T-helper 1 cell treated with Interleukin-12 subunit alpha and Interleukin-12 subunit beta and Interleukin-4 antibody, amounts not matched to agents 30 μg/mL and 1 μg/mL, for 36 hours (primary cell): ENCODE data around the gene DHDDS.
"Not testable (repeated sequence)": the region's sequence is repeated elsewhere in the genome, so short reads cannot be mapped to it uniquely, and the experiment has no call there.

Experiments
- H3K27ac Mint-ChIP-seq: one replicate; pipeline ENCODE4 v1.8.0; 2021; ENCODE audit warnings: mild to moderate bottlenecking, mixed read lengths
- H3K27me3 Mint-ChIP-seq: one replicate; pipeline ENCODE4 v1.8.0; 2021; ENCODE audit warnings: low read depth, mixed read lengths
- H3K36me3 Mint-ChIP-seq: one replicate; pipeline ENCODE4 v1.8.0; 2021; ENCODE audit warnings: low read depth, mixed read lengths
- H3K4me1 Mint-ChIP-seq: one replicate; pipeline ENCODE4 v1.8.0; 2021; ENCODE audit warnings: low read depth, mixed read lengths
- H3K4me3 Mint-ChIP-seq: one replicate; pipeline ENCODE4 v1.8.0; 2021; ENCODE audit warnings: mild to moderate bottlenecking, moderate library complexity, mixed read lengths
- H3K9me3 Mint-ChIP-seq: one replicate; pipeline ENCODE4 v1.8.0; 2021; ENCODE audit warnings: mixed read lengths

DHDDS gene, protein sequence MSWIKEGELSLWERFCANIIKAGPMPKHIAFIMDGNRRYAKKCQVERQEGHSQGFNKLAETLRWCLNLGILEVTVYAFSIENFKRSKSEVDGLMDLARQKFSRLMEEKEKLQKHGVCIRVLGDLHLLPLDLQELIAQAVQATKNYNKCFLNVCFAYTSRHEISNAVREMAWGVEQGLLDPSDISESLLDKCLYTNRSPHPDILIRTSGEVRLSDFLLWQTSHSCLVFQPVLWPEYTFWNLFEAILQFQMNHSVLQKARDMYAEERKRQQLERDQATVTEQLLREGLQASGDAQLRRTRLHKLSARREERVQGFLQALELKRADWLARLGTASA

DNA sequence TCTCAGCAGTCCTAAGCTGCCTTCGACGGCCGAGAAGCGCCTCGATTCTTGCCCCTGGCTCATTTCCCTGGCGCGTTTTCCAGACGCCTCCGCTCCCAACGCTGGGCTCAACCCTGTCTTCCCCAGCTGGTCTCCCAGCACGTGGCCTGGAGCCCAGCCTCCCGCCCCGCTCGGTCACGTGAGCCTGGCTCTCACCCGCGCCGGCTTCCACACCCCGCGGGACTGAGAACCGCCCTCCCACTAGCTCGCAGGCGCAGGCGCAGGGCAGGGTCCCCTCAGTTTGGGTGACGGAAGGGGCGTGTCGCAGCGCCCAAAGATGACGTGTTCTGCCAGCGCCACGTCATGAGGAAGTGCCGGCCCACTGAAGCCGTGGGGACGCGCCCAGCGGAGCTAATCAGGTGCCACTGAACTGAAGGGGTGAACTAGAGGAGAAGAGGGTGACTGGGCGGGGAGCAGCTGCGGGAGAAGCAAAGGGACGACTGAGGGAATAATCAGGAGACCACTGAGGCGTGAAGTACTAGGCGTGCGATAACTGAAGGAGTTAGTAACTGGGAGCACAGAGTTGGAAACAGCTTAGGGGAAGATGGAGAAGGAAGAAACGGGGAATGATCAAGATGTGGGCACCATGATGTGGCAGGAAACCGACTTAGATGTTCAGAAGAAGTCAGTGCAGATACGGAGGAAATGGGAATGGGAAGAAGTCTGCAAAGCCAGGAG, at the start of gene DHDDS:
TSS of gene DHDDS (plus strand) at position 343 of the 717 bp plus-strand sequence. CDS start 625 bp downstream, outside the sequence.
- peak within 1 kb of the TSS; percentile 97 for H3K27ac Mint-ChIP-seq
- H3K4me3 Mint-ChIP-seq = peak within 1 kb of the TSS; percentile 98
- peaks cover 11% of the 10 kb centered on the region for H3K27me3 Mint-ChIP-seq
- H3K4me1 Mint-ChIP-seq = peaks cover 15% of the 10 kb centered on the region
- H3K36me3 Mint-ChIP-seq = peaks cover 6% of the 10 kb centered on the region
- no peaks in the 10 kb centered on the region for H3K9me3 Mint-ChIP-seq

DNA sequence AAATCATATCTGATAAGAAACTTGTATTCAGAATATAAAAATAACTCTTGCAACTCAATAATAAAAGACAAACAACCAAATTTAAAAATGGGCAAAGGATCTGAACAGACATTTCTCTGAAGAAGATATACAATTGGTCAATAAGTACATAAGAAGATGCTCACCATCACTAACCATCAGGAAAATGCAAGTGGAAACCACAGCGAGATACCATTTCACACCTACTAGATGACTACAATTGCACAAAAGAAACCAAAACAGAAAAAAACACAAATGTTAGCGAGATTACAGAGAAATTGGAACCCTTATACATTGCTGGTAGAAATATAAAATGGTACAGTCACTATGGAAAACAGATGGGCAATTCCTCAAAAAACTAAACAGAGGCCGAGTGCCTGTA, 48.0 kb upstream of the DHDDS start:
- peaks cover 42% of the 10 kb centered on the region for H3K4me1 Mint-ChIP-seq
- peak overlapping the region; percentile 5 for H3K27ac Mint-ChIP-seq
- peak overlapping the region; percentile 12 for H3K4me3 Mint-ChIP-seq
- no peaks in the 10 kb centered on the region for H3K9me3 Mint-ChIP-seq
- no peaks in the 10 kb centered on the region for H3K27me3 Mint-ChIP-seq
- peaks cover 5% of the 10 kb centered on the region for H3K36me3 Mint-ChIP-seq

DNA sequence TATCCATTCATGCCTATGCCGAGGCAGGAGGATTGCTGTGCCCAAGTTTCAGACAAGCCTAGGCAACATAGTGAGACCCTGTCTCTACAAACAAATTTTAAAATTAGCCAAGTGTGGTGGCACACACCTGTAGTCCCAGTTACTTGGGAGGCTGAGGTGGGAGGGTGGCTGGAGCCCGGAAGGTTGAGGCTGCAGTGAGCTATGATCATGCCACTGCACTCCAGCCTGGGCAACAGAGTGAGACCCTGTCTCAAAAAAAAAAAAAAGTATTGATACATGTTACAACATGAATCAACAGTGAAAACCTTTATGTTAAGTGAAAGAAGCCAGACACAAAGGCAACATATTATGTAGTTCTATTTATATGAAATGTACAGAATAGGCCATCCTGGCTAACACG, 47.1 kb upstream of the DHDDS start:
- peaks cover 48% of the 10 kb centered on the region for H3K4me1 Mint-ChIP-seq
- not testable (repeated sequence) for H3K27me3 Mint-ChIP-seq, H3K36me3 Mint-ChIP-seq, H3K9me3 Mint-ChIP-seq, H3K27ac Mint-ChIP-seq
- H3K4me3 Mint-ChIP-seq = peak overlapping the region; percentile 53

DNA sequence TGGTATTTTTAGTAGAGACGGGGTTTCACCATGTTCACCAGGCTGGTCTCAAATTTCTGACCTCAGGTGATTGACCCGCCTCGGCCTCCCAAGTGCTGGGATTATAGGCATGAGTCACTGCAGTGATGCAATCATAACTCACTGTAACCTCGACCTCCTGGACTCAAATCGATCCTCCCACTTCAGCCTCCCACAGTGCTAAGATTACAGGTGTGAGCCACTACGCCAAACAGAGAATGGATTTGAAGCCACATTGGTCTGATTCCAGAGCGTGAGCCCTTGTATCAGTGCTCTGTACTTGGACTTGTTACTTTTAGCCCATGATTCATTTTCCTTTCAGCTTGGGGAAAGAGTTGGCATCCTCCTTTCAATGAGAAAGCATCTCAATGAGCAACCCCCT, 44.7 kb upstream of the DHDDS start:
- Mint-ChIP-seq H3K4me1 (peaks cover 51% of the 10 kb centered on the region), H3K27me3 (no peaks in the 10 kb centered on the region), H3K27ac (no peak overlapping the region), H3K4me3 (no peak overlapping the region), H3K9me3 (no peaks in the 10 kb centered on the region), H3K36me3 (peaks cover 3% of the 10 kb centered on the region)

DNA sequence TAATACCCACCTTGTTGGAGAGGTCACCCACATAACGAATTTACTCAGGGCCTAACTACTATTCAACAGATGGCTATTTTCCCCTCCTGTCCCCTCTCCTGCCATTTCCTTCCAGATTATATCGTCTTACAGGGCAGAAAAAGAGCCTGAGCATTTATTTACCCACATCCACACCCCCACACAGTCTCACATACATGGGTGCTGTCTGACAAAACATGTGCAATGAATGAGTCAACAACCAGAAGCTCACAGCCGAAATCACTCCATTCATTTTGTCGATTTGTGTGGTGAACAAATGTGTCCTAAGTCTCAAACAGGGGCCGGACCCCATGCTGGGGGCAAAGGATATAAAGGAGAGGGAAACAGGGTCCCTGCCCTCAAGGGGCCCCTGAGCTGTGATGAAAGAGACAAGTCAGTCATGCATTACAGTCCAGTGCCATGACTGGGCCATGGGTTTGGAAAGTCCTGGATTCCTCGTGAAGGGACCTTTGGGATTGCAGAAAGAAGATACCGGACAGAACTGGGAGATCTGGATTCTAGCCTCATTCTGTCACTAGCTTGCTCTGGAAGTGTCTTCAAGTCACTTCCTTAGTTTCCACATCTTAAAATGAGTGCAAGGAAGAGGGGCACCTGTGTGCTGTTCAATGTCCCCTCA, 43.2 kb upstream of the DHDDS start:
- Mint-ChIP-seq H3K27me3 (peaks cover 7% of the 10 kb centered on the region), H3K27ac (peak overlapping the region; percentile 16), H3K4me3 (no peak overlapping the region), H3K9me3 (no peaks in the 10 kb centered on the region), H3K36me3 (peaks cover 3% of the 10 kb centered on the region), H3K4me1 (peaks cover 50% of the 10 kb centered on the region)

DNA sequence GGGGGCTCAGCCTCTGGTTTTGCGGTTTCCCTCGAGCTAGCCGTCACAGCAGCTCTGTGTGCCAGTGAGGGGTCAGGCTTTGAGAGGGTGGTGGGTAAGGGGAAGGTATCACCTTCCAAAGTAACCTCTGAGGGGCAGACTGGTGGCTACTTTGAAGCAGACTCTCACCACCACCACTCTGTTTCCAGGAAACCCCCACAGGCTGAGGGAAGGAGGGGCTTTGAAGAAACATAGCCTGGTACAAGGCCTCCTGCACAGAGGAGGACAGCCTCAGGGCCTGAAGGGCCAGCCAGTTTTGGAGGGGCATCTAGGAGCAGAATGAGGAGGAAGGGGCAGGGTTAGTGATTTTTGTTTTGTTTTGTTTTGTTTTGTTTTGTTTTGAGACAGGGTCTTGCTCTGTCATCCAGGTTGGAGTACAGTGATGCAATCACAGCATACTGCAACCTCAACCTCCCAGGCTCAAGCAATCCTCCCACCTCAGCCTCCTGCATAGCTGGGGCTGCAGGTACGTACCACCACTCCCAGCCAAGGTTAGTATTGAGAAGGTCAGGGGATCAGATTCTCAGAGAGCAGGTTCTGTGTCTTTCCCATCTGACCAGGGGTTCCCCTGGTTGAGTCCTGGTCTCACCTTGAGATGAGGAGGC, 42.4 kb upstream of the DHDDS start:
- Mint-ChIP-seq H3K27me3 (peaks cover 7% of the 10 kb centered on the region), H3K36me3 (no peaks in the 10 kb centered on the region), H3K27ac (no peak overlapping the region), H3K4me1 (peaks cover 44% of the 10 kb centered on the region), H3K4me3 (no peak overlapping the region), H3K9me3 (no peaks in the 10 kb centered on the region)

DNA sequence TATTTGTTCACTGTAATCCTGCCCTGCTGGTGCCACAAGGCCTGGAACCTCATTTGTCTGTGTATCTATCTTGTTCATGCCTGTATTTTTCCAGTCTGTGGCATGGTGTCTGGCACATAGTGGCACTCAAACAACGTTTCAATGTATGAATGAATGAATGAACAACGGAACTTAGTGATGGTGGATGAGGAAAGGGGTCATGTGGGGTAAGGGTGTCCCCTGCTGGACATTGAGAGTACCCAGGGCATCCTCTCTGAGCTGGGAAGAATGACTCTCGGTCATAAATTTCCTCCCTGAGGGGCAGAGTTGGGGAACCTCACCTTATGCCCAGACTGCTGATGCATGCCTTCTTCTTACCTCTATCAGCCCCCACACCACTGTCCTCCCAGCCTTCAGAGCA, 40.7 kb upstream of the DHDDS start:
- Mint-ChIP-seq H3K27me3 (peaks cover 7% of the 10 kb centered on the region), H3K9me3 (no peaks in the 10 kb centered on the region), H3K4me1 (peaks cover 39% of the 10 kb centered on the region), H3K4me3 (no peak overlapping the region), H3K27ac (no peak overlapping the region), H3K36me3 (no peaks in the 10 kb centered on the region)

DNA sequence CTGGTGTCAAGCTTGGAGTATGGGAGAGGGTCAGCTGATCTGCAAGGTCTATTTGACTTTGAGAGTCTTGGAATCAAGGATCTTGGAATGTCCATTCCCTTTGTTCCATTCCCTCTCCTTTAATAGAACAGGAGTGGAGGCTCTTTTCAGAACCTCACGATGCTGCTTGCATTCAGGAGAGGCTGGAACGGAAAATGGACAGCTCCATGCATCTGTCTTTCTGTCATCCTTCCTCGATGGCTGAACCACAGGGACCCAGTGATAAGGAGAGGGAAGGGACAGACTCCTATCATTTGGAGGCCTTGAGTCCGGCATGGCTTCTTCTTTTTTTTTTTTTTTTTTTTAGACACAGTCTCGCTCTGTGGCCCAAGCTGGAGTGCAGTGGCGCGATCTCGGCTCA, 36.4 kb upstream of the DHDDS start:
- Mint-ChIP-seq H3K4me1 (peaks cover 15% of the 10 kb centered on the region), H3K36me3 (no peaks in the 10 kb centered on the region), H3K27ac (no peak overlapping the region), H3K9me3 (no peaks in the 10 kb centered on the region), H3K4me3 (no peak overlapping the region), H3K27me3 (peaks cover 12% of the 10 kb centered on the region)

DNA sequence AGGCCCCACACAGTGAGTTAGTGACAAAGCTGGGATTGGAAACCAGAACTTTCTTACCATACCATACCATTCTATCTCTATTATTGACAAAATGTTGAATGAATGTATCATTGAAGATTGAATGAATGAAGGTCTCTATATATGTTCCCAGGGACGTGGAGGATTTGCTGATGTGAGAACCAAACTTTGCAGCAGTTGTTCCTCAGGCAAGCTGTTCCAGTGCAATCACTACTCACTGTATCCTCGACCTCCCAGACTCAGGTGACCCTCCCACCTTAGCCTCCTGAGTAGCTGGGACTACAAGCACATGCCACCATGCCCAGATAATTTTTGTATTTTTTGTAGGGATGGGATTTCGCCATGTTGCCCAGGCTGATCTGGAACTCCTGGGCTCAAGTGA, 33.1 kb upstream of the DHDDS start:
- no peaks in the 10 kb centered on the region for H3K36me3 Mint-ChIP-seq
- no peaks in the 10 kb centered on the region for H3K9me3 Mint-ChIP-seq
- H3K4me3 Mint-ChIP-seq = no peak overlapping the region
- H3K27ac Mint-ChIP-seq = no peak overlapping the region
- H3K4me1 Mint-ChIP-seq = peaks cover 5% of the 10 kb centered on the region
- H3K27me3 Mint-ChIP-seq = peaks cover 30% of the 10 kb centered on the region

DNA sequence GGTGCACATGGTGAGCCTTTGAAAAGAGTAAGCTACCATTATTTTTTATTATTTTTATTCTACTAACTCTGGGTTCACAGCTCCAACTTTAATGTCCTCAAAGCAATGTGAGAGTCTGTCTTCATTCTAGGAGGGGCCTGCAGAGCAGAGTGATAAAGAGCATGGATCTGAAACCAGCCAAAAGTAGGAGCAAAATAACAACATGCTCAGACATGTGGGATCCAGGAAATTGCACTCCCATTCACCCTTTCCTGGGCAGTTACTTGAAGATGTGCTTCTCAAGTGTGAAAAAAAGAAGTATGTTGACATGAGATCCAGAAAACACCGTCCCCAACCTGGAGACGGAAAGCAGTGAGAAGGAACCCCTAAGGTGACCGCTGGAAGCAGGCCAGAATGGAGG, 30.2 kb upstream of the DHDDS start:
- Mint-ChIP-seq H3K27ac (no peak overlapping the region), H3K4me3 (no peak overlapping the region), H3K4me1 (no peaks in the 10 kb centered on the region), H3K27me3 (peaks cover 41% of the 10 kb centered on the region), H3K9me3 (no peaks in the 10 kb centered on the region), H3K36me3 (no peaks in the 10 kb centered on the region)

DNA sequence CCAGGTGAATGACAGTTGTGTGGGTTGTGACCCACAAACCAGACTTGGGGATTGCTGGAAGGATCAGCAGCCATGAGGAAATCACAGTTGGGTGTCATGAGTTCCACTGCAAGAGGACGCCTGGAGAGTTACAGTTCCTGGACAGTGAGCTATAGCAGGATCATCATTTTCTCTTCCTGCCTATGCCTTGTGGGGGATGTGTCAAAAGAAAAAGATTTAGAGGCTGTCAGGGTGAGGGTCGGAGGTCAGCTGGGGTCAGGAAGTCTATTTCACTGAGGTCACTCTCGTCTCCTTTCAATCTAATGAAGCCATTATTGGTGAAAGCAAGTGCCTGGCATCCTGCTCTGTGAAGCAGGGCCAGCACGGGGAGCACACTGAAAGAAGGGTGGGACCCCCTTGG, 28.5 kb upstream of the DHDDS start:
- Mint-ChIP-seq H3K4me1 (peaks cover 3% of the 10 kb centered on the region), H3K27me3 (peaks cover 45% of the 10 kb centered on the region), H3K27ac (no peak overlapping the region), H3K36me3 (no peaks in the 10 kb centered on the region), H3K4me3 (no peak overlapping the region), H3K9me3 (no peaks in the 10 kb centered on the region)

DNA sequence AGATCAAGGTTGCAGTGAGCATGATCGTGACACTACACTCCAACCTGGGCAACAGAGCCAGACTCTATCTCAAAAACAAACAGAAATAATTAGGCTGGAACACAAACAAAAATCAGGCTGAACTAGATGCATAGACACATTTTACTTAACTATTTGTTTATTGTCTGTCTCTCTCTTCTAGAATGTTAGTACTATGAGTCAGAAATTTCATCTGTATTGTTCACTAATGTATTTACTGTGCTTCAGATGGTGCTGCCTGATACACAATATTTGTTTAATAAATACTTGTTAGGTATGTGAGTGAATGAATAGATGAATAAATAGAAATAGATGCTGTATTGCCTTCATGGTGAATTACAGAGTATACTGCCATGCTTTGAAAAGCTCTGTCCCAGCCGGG, 27.5 kb upstream of the DHDDS start:
- Mint-ChIP-seq H3K27ac (no peak overlapping the region), H3K9me3 (no peaks in the 10 kb centered on the region), H3K36me3 (no peaks in the 10 kb centered on the region), H3K4me1 (peaks cover 12% of the 10 kb centered on the region), H3K4me3 (no peak overlapping the region), H3K27me3 (peaks cover 55% of the 10 kb centered on the region)

DNA sequence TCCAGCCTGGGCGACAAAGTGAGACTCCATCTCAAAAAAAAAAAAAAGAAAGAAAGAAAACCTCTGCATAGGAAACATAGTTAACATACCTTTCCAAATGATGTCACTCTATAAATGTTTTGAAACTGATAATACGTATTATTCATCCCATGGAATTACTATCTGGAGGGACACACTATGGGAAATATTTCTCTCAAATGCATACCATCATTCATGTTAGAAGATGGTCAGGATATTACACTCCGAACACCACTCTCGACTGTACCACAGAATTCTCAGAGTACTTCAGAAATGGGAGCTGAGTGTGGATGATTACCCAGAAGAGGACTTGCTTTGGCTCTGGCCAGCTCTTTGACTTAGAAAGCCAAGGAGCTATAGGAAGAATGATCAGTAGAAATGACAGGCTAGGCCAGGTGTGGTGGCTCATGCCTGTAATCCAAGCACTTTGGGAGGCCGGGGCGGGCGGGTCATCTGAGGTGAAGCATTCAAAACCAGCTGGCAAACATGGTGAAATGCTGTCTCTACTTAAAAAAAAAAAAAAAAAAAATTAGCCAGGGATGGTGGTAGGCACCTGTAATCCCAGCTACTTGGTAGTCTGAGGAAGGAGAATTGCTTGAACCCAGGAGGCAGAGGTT, 26.7 kb upstream of the DHDDS start:
- Mint-ChIP-seq H3K27ac (no peak overlapping the region), H3K4me3 (no peak overlapping the region), H3K27me3 (peaks cover 54% of the 10 kb centered on the region), H3K36me3 (no peaks in the 10 kb centered on the region), H3K4me1 (peaks cover 13% of the 10 kb centered on the region), H3K9me3 (no peaks in the 10 kb centered on the region)

DNA sequence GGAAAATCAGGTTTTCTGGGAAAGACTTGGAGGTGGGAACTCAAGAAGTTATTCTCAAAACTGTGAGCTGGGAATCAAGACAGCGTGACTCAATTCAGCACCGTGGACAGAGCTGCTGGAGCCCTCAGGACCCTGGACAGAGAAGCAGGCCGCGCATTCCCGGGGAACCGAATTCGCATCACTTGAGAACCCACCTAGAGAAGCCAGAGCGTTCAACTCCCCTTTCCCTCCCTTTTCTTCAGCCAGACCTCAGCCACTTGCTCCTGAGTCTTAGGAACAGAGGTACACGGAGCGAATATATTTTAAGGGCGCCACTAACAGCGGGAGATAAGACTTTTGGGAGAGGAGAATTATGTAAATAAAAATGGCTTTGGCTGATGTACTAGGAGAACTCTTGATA, 23.5 kb upstream of the DHDDS start:
- Mint-ChIP-seq H3K4me1 (peaks cover 16% of the 10 kb centered on the region), H3K9me3 (no peaks in the 10 kb centered on the region), H3K27me3 (peaks cover 64% of the 10 kb centered on the region), H3K36me3 (no peaks in the 10 kb centered on the region), H3K4me3 (no peak overlapping the region), H3K27ac (no peak overlapping the region)
